Vagina (tissue), 2 donors: ENCODE data around the gene STARD10. TPM values are rescaled to one million over a fixed set of nuclear protein-coding genes. Genes with fewer than 3 reads are reported as not detected.

Experiments
- DNase-seq, 2 donors: peaks; one replicate each; pipeline ENCODE4 v3.0.0-alpha.2; 2017; ENCODE audit errors: extremely low spot score in 2 of 2
- H3K27ac ChIP-seq: fragments of 200-600 bp; sonication (generic); one replicate; pipeline ENCODE4 v1.5.1; 2019
- H3K27me3 ChIP-seq: fragments of 200-600 bp; sonication (generic); one replicate; pipeline ENCODE4 v1.5.1; 2019
- H3K36me3 ChIP-seq, 2 donors: fragments of 200-600 bp; sonication (generic); one replicate each; pipeline ENCODE4 v1.5.1; 2017 to 2019
- H3K4me1 ChIP-seq: fragments of 200-600 bp; sonication (generic); one replicate; pipeline ENCODE4 v1.5.1; 2019
- H3K4me3 ChIP-seq, 2 donors: fragments of 200-600 bp; sonication (generic); 1 replicate in 1 of 2; 2 replicates in 1 of 2; pipeline ENCODE4 v1.5.1; 2016 to 2019
- H3K9me3 ChIP-seq: fragments of 200-600 bp; sonication (generic); one replicate; pipeline ENCODE4 v1.5.1; 2019
- CTCF ChIP-seq, 3 experiments: fragments of 450-650 bp in 2 of 3; fragments of 200-600 bp in 1 of 3; sonication (generic) in 1 of 3; IDR thresholded peaks; one replicate each; pipeline ENCODE4 v1.5.1; 2017 to 2019; ENCODE audit warnings: antibody characterized with exemption in 3 of 3, mild to moderate bottlenecking in 2 of 3, moderate library complexity in 2 of 3
- POLR2A ChIP-seq, 2 donors: fragments of 450-650 bp; IDR thresholded peaks; one replicate each; pipeline ENCODE4 v1.6.1; 2017; ENCODE audit warnings: antibody characterized with exemption in 2 of 2, mild to moderate bottlenecking in 2 of 2, moderate library complexity in 2 of 2
- POLR2AphosphoS5 ChIP-seq, 2 donors: sonication (generic); formaldehyde crosslinking; IDR thresholded peaks; one replicate each; pipeline ENCODE4 v1.9.0; 2017; ENCODE audit warnings: antibody characterized with exemption in 2 of 2, mild to moderate bottlenecking in 2 of 2, low read depth in 1 of 2; ENCODE audit not compliant: insufficient read depth in 1 of 2
- intact Hi-C: fragments of 100-400 bp; cut with DNase I; formaldehyde crosslinking; loops from one replicate; pipeline ENCODE4 v1.15.1; 2023
- total RNA-seq: library from RNA; depleted of rRNA; stranded (reverse); fragments of >200 nt; gene quantifications from one replicate; pipeline ENCODE4 v1.2.3, GENCODE V29; 2016

Gene STARD10
- total RNA-seq, 1 donor from 2014 or later = 75.9 TPM

- intact Hi-C loops = no loop called here
- Histone ChIP-seq H3K36me3 (no peaks in the 10 kb centered on the region), H3K4me3 (no peak overlapping the region), H3K27me3 (no peaks in the 10 kb centered on the region), H3K27ac (no peak overlapping the region), H3K4me1 (peaks cover 4% of the 10 kb centered on the region), H3K9me3 (no peaks in the 10 kb centered on the region)
- TF ChIP-seq POLR2AphosphoS5 (IDR thresholded peaks at IDR 0.05; ENCODE audit: insufficient read depth in 1 of 2, low read depth in 1 of 2) (no peak), POLR2A (IDR thresholded peaks at IDR 0.05) (no peak), CTCF (IDR thresholded peaks at IDR 0.05) (no peak)
- no peak for DNase-seq
Measured at GRCh38 chr11:72766152-72766902, 27.5 kb downstream of the STARD10 start.

GRCh38 chr11:72764503-72764902 is 29.3 kb downstream of the STARD10 start:
- TF ChIP-seq POLR2AphosphoS5 (IDR thresholded peaks at IDR 0.05; ENCODE audit: insufficient read depth in 1 of 2, low read depth in 1 of 2) (no peak), CTCF (IDR thresholded peaks at IDR 0.05) (no peak), POLR2A (IDR thresholded peaks at IDR 0.05) (no peak)
- no peak overlapping the region for H3K4me3 ChIP-seq
- H3K27ac ChIP-seq = no peak overlapping the region
- H3K9me3 ChIP-seq = no peaks in the 10 kb centered on the region
- peaks cover under 1% of the 10 kb centered on the region for H3K4me1 ChIP-seq
- no peak for DNase-seq
- no peaks in the 10 kb centered on the region for H3K36me3 ChIP-seq
- H3K27me3 ChIP-seq = no peaks in the 10 kb centered on the region
- intact Hi-C loops = no loop called here

GRCh38 chr11:72763823-72764222 is 30.0 kb downstream of the STARD10 start:
- Histone ChIP-seq H3K27ac (no peak overlapping the region), H3K4me3 (no peak overlapping the region), H3K9me3 (no peaks in the 10 kb centered on the region), H3K36me3 (peaks cover 0 to 2% of the 10 kb centered on the region in 2 donors), H3K27me3 (no peaks in the 10 kb centered on the region), H3K4me1 (peaks cover 8% of the 10 kb centered on the region)
- intact Hi-C loops = no loop called here
- TF ChIP-seq CTCF (IDR thresholded peaks at IDR 0.05) (no peak), POLR2AphosphoS5 (IDR thresholded peaks at IDR 0.05; ENCODE audit: insufficient read depth in 1 of 2, low read depth in 1 of 2) (no peak), POLR2A (IDR thresholded peaks at IDR 0.05) (no peak)
- no peak for DNase-seq

- Histone ChIP-seq H3K4me3 (no peak overlapping the region), H3K4me1 (peaks cover 10% of the 10 kb centered on the region), H3K9me3 (no peaks in the 10 kb centered on the region), H3K27ac (no peak overlapping the region), H3K27me3 (no peaks in the 10 kb centered on the region), H3K36me3 (peaks cover 0 to 12% of the 10 kb centered on the region in 2 donors)
- intact Hi-C loops = no loop called here
- TF ChIP-seq POLR2AphosphoS5 (IDR thresholded peaks at IDR 0.05; ENCODE audit: insufficient read depth in 1 of 2, low read depth in 1 of 2) (no peak), CTCF (IDR thresholded peaks at IDR 0.05) (no peak), POLR2A (IDR thresholded peaks at IDR 0.05) (no peak)
- DNase-seq = no peak
Measured at GRCh38 chr11:72762641-72763304, 31.1 kb downstream of the STARD10 start.
